GM23338 (cell line): ENCODE data around the gene RAD51B. TPM values are rescaled to one million over a fixed set of nuclear protein-coding genes. Genes with fewer than 3 reads are reported as not detected.

ENCODE experiments used
- ATAC-seq: fragments of 200-7000 bp; cut with Tn5 transposase; 3 replicates; pipeline ENCODE4 v1.9.1; 2020
- DNase-seq: peaks from one replicate; pipeline ENCODE4 v3.0.0-alpha.2; 2015; ENCODE audit warnings: low spot score
- H2AFZ ChIP-seq: fragments of 200-600 bp; sonication (generic); 2 replicates; pipeline ENCODE4 v1.8.0; 2016; ENCODE audit warnings: antibody characterized with exemption, mild to moderate bottlenecking, moderate library complexity
- H3F3A ChIP-seq: fragments of 200-600 bp; sonication (generic); replicated peaks from 2 replicates; pipeline ENCODE4 v1.8.0; 2017; ENCODE audit warnings: antibody characterized with exemption, mixed run types, low read depth
- H3K27ac ChIP-seq: fragments of 200-600 bp; sonication (generic); 2 replicates; pipeline ENCODE4 v1.6.1; 2016; ENCODE audit warnings: low read depth
- H3K27me3 ChIP-seq: fragments of 200-600 bp; sonication (generic); 2 replicates; pipeline ENCODE4 v1.8.0; 2016; ENCODE audit warnings: mild to moderate bottlenecking, mixed run types, moderate library complexity; ENCODE audit not compliant: insufficient read depth
- H3K36me3 ChIP-seq: fragments of 200-600 bp; sonication (generic); 2 replicates; pipeline ENCODE4 v1.8.0; 2016; ENCODE audit warnings: mild to moderate bottlenecking; ENCODE audit not compliant: insufficient read depth
- H3K4me1 ChIP-seq: fragments of 200-600 bp; sonication (generic); 2 replicates; pipeline ENCODE4 v1.8.0; 2016; ENCODE audit warnings: mild to moderate bottlenecking, moderate library complexity; ENCODE audit not compliant: insufficient read depth
- H3K4me2 ChIP-seq: fragments of 200-600 bp; sonication (generic); 2 replicates; pipeline ENCODE4 v1.7.1; 2017; ENCODE audit warnings: mixed run types
- H3K4me3 ChIP-seq: fragments of 200-600 bp; sonication (generic); 2 replicates; pipeline ENCODE4 v1.6.1; 2016; ENCODE audit warnings: mixed run types
- H3K79me2 ChIP-seq: fragments of 200-600 bp; sonication (generic); replicated peaks from 2 replicates; pipeline ENCODE4 v1.8.0; 2017; ENCODE audit warnings: mild to moderate bottlenecking; ENCODE audit not compliant: insufficient read depth
- H3K9me2 ChIP-seq: fragments of 200-600 bp; sonication (generic); 2 replicates; pipeline ENCODE4 v1.8.0; 2017; ENCODE audit not compliant: insufficient read depth
- H4K20me1 ChIP-seq: fragments of 200-600 bp; sonication (generic); replicated peaks from 2 replicates; pipeline ENCODE4 v1.8.0; 2017; ENCODE audit warnings: mild to moderate bottlenecking; ENCODE audit not compliant: insufficient read depth
- H3K27ac Mint-ChIP-seq: 2 replicates; pipeline ENCODE4 v1.8.0; 2020; ENCODE audit warnings: inconsistent platforms, mild to moderate bottlenecking, moderate library complexity, mixed read lengths
- H3K27me3 Mint-ChIP-seq: 3 replicates; pipeline ENCODE4 v1.8.0; 2022; ENCODE audit warnings: low read depth, mild to moderate bottlenecking, moderate library complexity, mixed read lengths, inconsistent platforms; ENCODE audit not compliant: insufficient read depth, poor library complexity
- H3K36me3 Mint-ChIP-seq: 3 replicates; pipeline ENCODE4 v1.8.0; 2021; ENCODE audit warnings: low read depth, mild to moderate bottlenecking, inconsistent platforms, moderate library complexity, mixed read lengths
- H3K4me1 Mint-ChIP-seq: 3 replicates; pipeline ENCODE4 v1.8.0; 2020; ENCODE audit warnings: mild to moderate bottlenecking, inconsistent platforms, mixed read lengths
- H3K4me3 Mint-ChIP-seq: 3 replicates; pipeline ENCODE4 v1.8.0; 2021; ENCODE audit warnings: moderate library complexity, mild to moderate bottlenecking, inconsistent platforms, mixed read lengths
- H3K9me3 Mint-ChIP-seq: 3 replicates; pipeline ENCODE4 v1.8.0; 2020; ENCODE audit warnings: moderate library complexity, mild to moderate bottlenecking, inconsistent platforms, mixed read lengths
- CREB1 ChIP-seq: fragments of 250-450 bp; sonication (Bioruptor Pico); IDR thresholded peaks from 2 replicates; pipeline ENCODE4 v1.5.0; 2020; ENCODE audit warnings: low read depth, mild to moderate bottlenecking, moderate library complexity
- EZH2 ChIP-seq: fragments of 200-600 bp; sonication (generic); IDR thresholded peaks from one replicate; pipeline ENCODE4 v1.8.0; 2017; ENCODE audit warnings: antibody characterized with exemption, mild to moderate bottlenecking, low read depth; ENCODE audit not compliant: unreplicated experiment
- EZH2phosphoT487 ChIP-seq: fragments of 200-600 bp; sonication (generic); IDR thresholded peaks from one replicate; pipeline ENCODE4 v1.8.1; 2018; ENCODE audit warnings: antibody characterized with exemption; ENCODE audit not compliant: unreplicated experiment
- JUNB ChIP-seq: IDR thresholded peaks from one replicate; pipeline ENCODE4 v1.6.1; 2016; ENCODE audit warnings: antibody characterized with exemption; ENCODE audit not compliant: unreplicated experiment
- NANOG ChIP-seq: IDR thresholded peaks from 2 replicates; pipeline ENCODE4 v1.6.1; 2016; ENCODE audit warnings: antibody characterized with exemption, borderline replicate concordance
- POLR2AphosphoS5 ChIP-seq: IDR thresholded peaks from 2 replicates; pipeline ENCODE4 v1.6.1; 2016; ENCODE audit warnings: antibody characterized with exemption, low read depth
- STAT1 ChIP-seq: IDR thresholded peaks from one replicate; pipeline ENCODE4 v1.6.1; 2016; ENCODE audit warnings: antibody characterized with exemption; ENCODE audit not compliant: unreplicated experiment
- ZNF114 ChIP-seq: fragments of 250-450 bp; sonication (Bioruptor Pico); IDR thresholded peaks from 2 replicates; pipeline ENCODE4 v1.5.0; 2020; ENCODE audit warnings: mild to moderate bottlenecking, moderate library complexity
- ZNF462 ChIP-seq: fragments of 250-450 bp; sonication (Bioruptor Pico); IDR thresholded peaks from 2 replicates; pipeline ENCODE4 v1.5.0; 2020; ENCODE audit warnings: mild to moderate bottlenecking, moderate library complexity
- polyA plus RNA-seq: library from polyadenylated mRNA; unstranded; fragments of >200 nt; fragmentation: Nextera tagmentation; extraction: Ambion mirVana; gene quantifications from 2 replicates; pipeline ENCODE4 v1.2.1, GENCODE V29; 2016
- total RNA-seq: library from RNA; depleted of rRNA; stranded (reverse); fragments of >200 nt; shearing (Covaris generic); gene quantifications from 2 replicates; pipeline ENCODE4 v1.2.3, GENCODE V29; 2014

Gene RAD51B
- total and polyA plus RNA-seq, 2 experiments from 2014 or later, result 15.7 to 29.1 TPM

DNA sequence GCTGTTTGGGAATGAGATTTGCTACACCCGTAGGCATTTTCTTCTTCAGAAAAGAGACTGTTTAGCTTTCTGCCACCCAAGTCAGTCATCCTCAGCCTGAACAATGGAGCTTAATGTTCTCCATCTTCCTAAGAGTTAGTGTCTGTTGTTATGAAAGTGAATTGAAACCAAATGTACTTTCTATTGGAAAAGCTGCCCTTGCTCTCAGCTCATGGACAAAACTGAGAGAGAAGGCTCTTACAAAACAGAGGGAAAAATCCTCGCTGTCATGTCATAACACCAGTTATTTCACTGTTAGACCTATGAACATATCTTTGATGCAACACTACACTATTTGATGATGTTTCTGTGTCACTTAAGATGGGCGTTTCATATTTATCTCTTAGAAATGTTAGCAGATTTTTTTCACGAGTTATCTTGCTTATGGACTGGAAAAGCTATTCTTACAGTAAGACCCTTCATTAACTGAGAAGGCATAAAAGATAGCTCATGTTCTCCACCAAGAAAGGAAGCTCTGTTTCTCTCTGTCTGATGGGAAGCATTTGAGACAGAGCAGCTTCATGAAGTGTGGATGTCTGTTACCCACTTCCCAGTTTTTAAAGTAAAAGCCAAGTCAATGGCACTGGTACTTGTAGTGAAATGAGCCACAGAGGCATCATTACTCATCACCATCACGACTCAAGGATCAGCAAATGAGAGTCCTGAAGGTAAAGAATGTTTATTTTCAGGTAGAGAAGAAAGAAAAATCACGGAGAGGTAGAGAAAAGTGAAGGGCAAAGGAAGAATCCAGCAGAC, 489.3 kb downstream of the RAD51B start:
- H3K27ac Mint-ChIP-seq, result no peak overlapping the region
- no peaks in the 10 kb centered on the region for H3K36me3 Mint-ChIP-seq
- Histone ChIP-seq H3K79me2 (no peaks in the 10 kb centered on the region), H2AFZ (no peak overlapping the region), H3K4me2 (no peak overlapping the region), H3K4me1 (peaks cover 12% of the 10 kb centered on the region; the same call in 1 of the 2 replicates), H3K9me2 (peaks cover 7% of the 10 kb centered on the region; the same call in 1 of the 2 replicates), H4K20me1 (no peaks in the 10 kb centered on the region), H3K4me3 (no peak overlapping the region), H3K27me3 (no peaks in the 10 kb centered on the region), H3K36me3 (no peaks in the 10 kb centered on the region), H3F3A (no peaks in the 10 kb centered on the region), H3K27ac (no peak overlapping the region)
- no peaks in the 10 kb centered on the region for H3K9me3 Mint-ChIP-seq
- no peak overlapping the region for H3K4me3 Mint-ChIP-seq
- no peaks in the 10 kb centered on the region for H3K27me3 Mint-ChIP-seq
- ATAC-seq (no peak), DNase-seq (no peak)
- TF ChIP-seq JUNB, result no peak
- no peak for TF ChIP-seq ZNF462
- TF ChIP-seq EZH2phosphoT487, result no peak
- no peak for TF ChIP-seq POLR2AphosphoS5
- TF ChIP-seq ZNF114 (CRISPR knock-in tag), result no peak
- TF ChIP-seq STAT1, result no peak
- no peak for TF ChIP-seq NANOG
- TF ChIP-seq EZH2, result no peak
- TF ChIP-seq CREB1 (CRISPR knock-in tag), result no peak
- peaks cover 23% of the 10 kb centered on the region for H3K4me1 Mint-ChIP-seq
